Measurements from ENCODE around the gene BATF. TPM values are rescaled to one million over a fixed set of nuclear protein-coding genes. Genes with fewer than 3 reads are reported as not detected.

Gene BATF
- total RNA-seq, 1 donor from 2014 or later = 0.93 TPM

- H3K36me3 ChIP-seq = no peaks in the 10 kb centered on the region
- H3K4me3 ChIP-seq = no peak overlapping the region
- H3K27ac ChIP-seq (replicated peaks) = no peak overlapping the region
- H3K27me3 ChIP-seq (ENCODE audit: low read depth) = no peaks in the 10 kb centered on the region
- TF ChIP-seq CTCF (IDR thresholded peaks at IDR 0.05; ENCODE audit: borderline replicate concordance) = no peak
- H3K4me1 ChIP-seq = peaks cover 22% of the 10 kb centered on the region
- no peak for DNase-seq
- intact Hi-C loops (cut with micrococcal nuclease) = no loop called here
- no peaks in the 10 kb centered on the region for H3K9me3 ChIP-seq (replicated peaks)
These were observed 67.7 kb downstream of the BATF start for GRCh38 chr14:75589931-75590330.

DNA sequence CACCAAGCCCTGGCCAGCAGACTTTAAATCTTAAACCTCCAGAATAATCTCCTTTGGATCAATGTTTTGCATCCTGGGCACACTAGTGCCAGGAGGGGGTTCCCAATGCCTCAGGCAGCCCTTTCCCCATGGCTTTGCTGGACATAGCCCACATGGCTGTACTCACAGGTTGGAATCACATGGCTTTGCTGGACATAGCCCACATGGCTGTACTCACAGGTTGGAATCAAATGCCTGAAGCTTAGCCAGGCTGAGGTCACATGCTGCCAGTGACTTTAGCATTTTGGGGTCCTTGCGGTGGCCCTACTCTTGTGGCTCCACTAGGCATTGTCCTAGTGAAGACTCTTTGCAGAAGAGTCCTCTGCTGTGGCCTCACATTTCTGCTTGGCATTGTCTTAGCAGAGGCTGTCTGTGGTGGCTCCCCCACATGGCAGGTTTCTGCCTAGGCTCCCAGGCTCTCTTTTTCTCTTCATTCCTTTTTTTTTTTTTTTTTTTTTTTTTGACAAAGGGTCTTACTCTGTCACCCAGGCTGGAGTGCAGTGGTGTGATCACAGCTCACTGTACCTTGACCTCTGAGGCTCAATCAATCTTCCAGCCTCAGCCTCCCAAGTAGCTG is 69.2 kb downstream of the BATF start:
- DNase-seq = no peak
- H3K36me3 ChIP-seq = no peaks in the 10 kb centered on the region
- no peak overlapping the region for H3K27ac ChIP-seq (replicated peaks)
- TF ChIP-seq CTCF (IDR thresholded peaks at IDR 0.05; ENCODE audit: borderline replicate concordance) = no peak
- no peaks in the 10 kb centered on the region for H3K9me3 ChIP-seq (replicated peaks)
- no peak overlapping the region for H3K4me3 ChIP-seq
- intact Hi-C loops (cut with micrococcal nuclease) = no loop called here
- peaks cover 22% of the 10 kb centered on the region for H3K4me1 ChIP-seq
- no peaks in the 10 kb centered on the region for H3K27me3 ChIP-seq (ENCODE audit: low read depth)

- no peaks in the 10 kb centered on the region for H3K27me3 ChIP-seq (ENCODE audit: low read depth)
- peaks cover 22% of the 10 kb centered on the region for H3K4me1 ChIP-seq
- no peaks in the 10 kb centered on the region for H3K36me3 ChIP-seq
- intact Hi-C loops (cut with micrococcal nuclease) = no loop called here
- no peak overlapping the region for H3K27ac ChIP-seq (replicated peaks)
- H3K9me3 ChIP-seq (replicated peaks) = no peaks in the 10 kb centered on the region
- TF ChIP-seq CTCF (IDR thresholded peaks at IDR 0.05; ENCODE audit: borderline replicate concordance) = no peak
- no peak for DNase-seq
- no peak overlapping the region for H3K4me3 ChIP-seq
These were observed 69.8 kb downstream of the BATF start for GRCh38 chr14:75591987-75592575.

GRCh38 chr14:75595226-75595625 is 73.0 kb downstream of the BATF start:
- no peak for TF ChIP-seq CTCF (IDR thresholded peaks at IDR 0.05; ENCODE audit: borderline replicate concordance)
- H3K27ac ChIP-seq (replicated peaks) = no peak overlapping the region
- intact Hi-C loops (cut with micrococcal nuclease) = no loop called here
- H3K4me3 ChIP-seq = no peak overlapping the region
- H3K27me3 ChIP-seq (ENCODE audit: low read depth) = no peaks in the 10 kb centered on the region
- DNase-seq = no peak
- peaks cover 22% of the 10 kb centered on the region for H3K4me1 ChIP-seq
- no peaks in the 10 kb centered on the region for H3K9me3 ChIP-seq (replicated peaks)
- H3K36me3 ChIP-seq = no peaks in the 10 kb centered on the region

Other genes with a start within 250 kb of the BATF start
- gene FOS, start 243.6 kb upstream of the BATF start, total RNA-seq = 9.7 TPM
- gene JDP2, start 94.4 kb upstream of the BATF start, total RNA-seq = 21.9 TPM
- gene FLVCR2, start 56.2 kb downstream of the BATF start, total RNA-seq = 3.2 TPM
- 6.8 TPM for gene ERG28, start 138.4 kb downstream of the BATF start, total RNA-seq
- 16.3 TPM for gene TTLL5, start 138.8 kb downstream of the BATF start, total RNA-seq